HFF-Myc (cell line): ENCODE results near the gene PRKD1.

Experiments
- DNase-seq: peaks from one replicate; pipeline ENCODE4 v3.0.0-alpha.2; 2011; ENCODE audit warnings: low read depth; ENCODE audit errors: extremely low read depth
- H3K4me3 ChIP-seq: replicated peaks from 2 replicates; pipeline ENCODE4 v1.5.1; 2011; ENCODE audit warnings: low read depth, mild to moderate bottlenecking, control low read depth, low read length
- TF ChIP-seq, protein P1 (sequence below): IDR thresholded peaks from 2 replicates; pipeline ENCODE4 v1.5.1; 2012; ENCODE audit warnings: mild to moderate bottlenecking, low read depth, low read length, control low read depth; ENCODE audit errors: missing control alignments

The PRKD1 gene

DNA sequence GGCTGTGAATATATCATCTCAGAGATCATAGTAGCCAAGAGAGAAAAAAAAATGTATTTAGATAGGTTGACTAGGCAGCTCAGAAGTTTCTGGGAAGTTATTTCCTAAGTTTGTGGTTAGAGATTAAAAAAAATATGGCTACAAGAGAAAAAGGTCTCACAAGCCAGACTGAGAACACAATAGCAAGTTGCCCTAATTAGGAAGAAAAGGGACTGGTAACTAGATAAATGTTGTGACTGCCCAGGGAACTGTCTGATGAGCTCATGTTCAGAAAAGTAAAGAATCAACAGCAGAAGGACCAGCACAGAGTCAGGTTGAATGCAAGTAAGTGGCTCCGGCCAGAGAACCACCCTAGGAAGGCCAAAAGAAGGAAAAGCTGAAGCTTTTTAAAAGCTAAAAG is 256.6 kb downstream of the PRKD1 start:
- TF ChIP-seq, protein P1, sequence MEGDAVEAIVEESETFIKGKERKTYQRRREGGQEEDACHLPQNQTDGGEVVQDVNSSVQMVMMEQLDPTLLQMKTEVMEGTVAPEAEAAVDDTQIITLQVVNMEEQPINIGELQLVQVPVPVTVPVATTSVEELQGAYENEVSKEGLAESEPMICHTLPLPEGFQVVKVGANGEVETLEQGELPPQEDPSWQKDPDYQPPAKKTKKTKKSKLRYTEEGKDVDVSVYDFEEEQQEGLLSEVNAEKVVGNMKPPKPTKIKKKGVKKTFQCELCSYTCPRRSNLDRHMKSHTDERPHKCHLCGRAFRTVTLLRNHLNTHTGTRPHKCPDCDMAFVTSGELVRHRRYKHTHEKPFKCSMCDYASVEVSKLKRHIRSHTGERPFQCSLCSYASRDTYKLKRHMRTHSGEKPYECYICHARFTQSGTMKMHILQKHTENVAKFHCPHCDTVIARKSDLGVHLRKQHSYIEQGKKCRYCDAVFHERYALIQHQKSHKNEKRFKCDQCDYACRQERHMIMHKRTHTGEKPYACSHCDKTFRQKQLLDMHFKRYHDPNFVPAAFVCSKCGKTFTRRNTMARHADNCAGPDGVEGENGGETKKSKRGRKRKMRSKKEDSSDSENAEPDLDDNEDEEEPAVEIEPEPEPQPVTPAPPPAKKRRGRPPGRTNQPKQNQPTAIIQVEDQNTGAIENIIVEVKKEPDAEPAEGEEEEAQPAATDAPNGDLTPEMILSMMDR, result no peak
- no peak for DNase-seq
- no peak overlapping the region for H3K4me3 ChIP-seq

DNA sequence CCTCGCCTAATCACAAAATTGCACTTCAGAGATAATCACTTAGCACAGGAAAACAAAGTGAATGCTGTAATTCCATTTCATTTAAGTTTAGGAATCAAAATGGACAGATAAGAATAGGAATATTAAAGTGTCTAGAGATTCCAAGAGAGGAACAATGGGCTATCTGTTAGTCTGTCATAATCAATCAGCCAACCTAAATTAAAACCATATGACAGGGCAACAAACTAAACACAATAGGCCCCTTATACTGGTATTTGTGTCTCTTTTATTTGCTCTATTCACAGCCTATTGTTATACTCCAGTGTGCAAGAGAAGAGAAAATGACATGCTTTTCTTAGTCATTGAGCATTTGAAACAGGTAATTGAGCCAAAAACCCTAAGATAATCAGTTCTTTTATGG is 259.4 kb downstream of the PRKD1 start:
- TF ChIP-seq, protein P1, result no peak
- H3K4me3 ChIP-seq, result no peak overlapping the region
- DNase-seq, result no peak

DNA sequence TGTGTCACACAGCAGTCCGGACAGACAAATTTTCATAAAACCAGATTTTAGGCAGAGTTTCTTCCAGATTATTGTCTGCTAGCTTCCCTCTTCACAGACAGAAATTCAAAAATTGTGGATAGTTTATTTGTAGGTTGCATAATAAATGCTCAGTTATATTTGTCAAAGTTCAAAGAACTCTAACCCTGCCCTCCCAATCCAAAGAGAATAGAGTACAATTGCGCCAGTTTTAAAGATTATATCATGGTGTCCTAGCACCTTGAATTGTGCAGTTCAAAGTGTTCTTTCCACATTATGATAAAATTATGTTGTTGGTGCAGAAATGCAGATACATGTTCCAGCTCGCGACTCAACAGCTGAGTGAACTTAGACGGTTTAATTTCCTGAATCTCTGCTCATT is 263.1 kb downstream of the PRKD1 start:
- no peak for DNase-seq
- H3K4me3 ChIP-seq, result no peak overlapping the region
- TF ChIP-seq, protein P1, result no peak

DNA sequence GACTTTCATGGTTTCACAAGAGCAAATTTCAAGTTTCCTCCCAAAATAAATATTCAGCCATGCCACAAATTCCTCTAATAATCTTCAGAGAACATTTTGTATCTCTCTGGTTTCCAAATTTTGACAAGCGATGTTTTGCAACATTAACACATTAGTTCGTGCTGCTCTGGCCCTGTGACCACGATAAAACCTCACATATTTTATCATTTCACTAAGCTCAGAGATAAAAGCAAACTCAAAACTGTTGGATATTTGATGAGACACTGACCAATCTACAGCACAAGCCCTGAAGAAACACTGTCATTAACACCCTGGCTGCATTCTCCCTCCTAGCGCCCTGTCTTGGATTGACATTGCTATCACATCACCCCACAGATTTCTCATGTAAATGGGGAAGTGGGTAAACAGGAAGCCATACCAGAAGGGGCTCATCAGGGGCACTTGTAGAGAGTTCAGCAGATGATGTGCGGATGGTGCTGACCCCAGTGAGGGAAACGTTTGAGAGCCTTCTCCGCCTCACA is 264.3 kb downstream of the PRKD1 start:
- H3K4me3 ChIP-seq, result no peak overlapping the region
- TF ChIP-seq, protein P1, result no peak
- no peak for DNase-seq

DNA sequence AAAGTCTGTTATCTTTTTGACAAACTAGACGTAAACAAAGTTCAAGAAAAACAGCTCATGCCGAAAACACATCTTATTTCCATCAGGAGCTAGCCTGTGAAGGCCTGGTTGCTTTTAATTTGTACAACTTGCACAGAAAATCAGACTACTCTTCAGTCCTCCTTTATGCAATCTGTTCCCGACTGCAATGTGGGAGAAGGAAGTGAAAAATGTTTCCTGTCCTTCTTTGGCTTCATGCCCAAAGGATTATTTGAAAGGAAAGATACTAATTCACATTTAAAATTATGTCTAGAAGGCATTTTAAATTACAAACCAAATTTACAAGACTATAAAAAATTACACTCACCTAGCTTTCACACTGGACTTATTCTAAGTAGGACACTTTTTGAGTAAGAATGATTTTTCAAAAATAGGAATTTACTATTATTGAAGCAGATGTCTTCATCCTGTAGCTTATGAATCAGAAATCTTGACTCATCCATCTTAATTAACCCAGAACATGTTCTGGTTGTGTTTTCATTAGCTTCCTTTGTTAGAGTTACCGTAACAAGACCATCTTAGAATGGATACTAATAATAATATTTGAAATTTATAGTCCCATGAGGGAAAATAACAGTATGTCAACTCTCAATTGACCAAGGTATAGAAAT is 272.6 kb downstream of the PRKD1 start:
- TF ChIP-seq, protein P1, result no peak
- no peak for DNase-seq
- H3K4me3 ChIP-seq, result no peak overlapping the region

DNA sequence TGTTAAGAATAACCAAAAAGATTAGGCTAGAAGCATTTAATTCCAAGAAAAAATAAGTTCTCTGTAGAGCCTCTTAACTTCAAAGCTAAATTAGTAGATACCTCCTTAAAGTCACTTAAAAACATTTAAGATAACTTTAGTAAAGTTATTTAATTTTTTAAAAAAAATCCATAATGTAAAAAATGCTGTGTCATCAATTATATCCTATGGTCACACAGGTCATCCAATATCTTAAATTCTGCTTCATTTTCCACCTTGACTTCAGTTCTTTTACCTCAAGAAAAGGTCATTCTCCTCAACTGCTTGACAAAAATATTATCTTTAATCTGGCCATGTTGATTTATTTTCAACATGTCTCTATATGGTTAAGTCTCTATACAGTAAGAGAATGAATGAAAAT is 274.3 kb downstream of the PRKD1 start:
- DNase-seq, result no peak
- H3K4me3 ChIP-seq, result no peak overlapping the region
- TF ChIP-seq, protein P1, result no peak

DNA sequence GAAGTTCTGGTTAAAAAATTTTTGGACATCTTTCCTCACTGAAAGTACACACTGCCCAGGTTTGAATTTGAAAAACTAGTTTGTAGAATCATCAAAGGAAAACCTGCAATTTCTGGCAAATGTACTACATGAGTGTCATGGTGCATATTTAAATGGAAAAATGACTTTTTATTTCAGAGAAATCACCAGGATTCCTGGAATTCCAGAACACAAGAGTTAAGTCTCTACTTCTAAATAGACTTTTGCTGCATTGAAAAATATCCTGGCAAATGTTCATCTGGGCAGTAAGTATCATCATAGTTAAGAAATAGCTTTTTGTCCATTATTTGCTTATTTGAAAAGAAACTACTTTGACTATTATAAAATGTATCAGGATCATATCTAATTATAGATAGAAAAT is 275.1 kb downstream of the PRKD1 start:
- no peak overlapping the region for H3K4me3 ChIP-seq
- TF ChIP-seq, protein P1, result no peak
- DNase-seq, result no peak
